ENCODE results near the gene TAS2R30. TPM values are rescaled to one million over a fixed set of nuclear protein-coding genes. Genes with fewer than 3 reads are reported as not detected.
A peak's percentile ranks its signal among the peaks of the same experiment; 100 is the strongest.

Gene TAS2R30
- total and polyA plus RNA-seq, 9 donors = 0.10 to 4.3 (median 0.23) TPM; not detected in 4

- Histone ChIP-seq H3K36me3 (ENCODE audit: control insufficient read depth, insufficient read depth, low read length) (peaks cover 20% of the 10 kb centered on the region), H3K27ac (ENCODE audit: low read length) (no peak overlapping the region), H3K27me3 (ENCODE audit: control insufficient read depth, insufficient read depth, low read length) (no peaks in the 10 kb centered on the region), H3K4me3 (ENCODE audit: low read length) (no peak overlapping the region), H3K9me3 (replicated peaks; ENCODE audit: control insufficient read depth, low read depth, low read length) (no peaks in the 10 kb centered on the region), H3K4me1 (ENCODE audit: control insufficient read depth, insufficient read depth, low read length) (no peaks in the 10 kb centered on the region)
- no CpG with 5 or more reads among the region's 1 CpG for WGBS (ENCODE audit: insufficient coverage)
- DNase-seq = no peak
Observed at GRCh38 chr12:11162502-11162901, 28.1 kb upstream of the TAS2R30 start.

DNA sequence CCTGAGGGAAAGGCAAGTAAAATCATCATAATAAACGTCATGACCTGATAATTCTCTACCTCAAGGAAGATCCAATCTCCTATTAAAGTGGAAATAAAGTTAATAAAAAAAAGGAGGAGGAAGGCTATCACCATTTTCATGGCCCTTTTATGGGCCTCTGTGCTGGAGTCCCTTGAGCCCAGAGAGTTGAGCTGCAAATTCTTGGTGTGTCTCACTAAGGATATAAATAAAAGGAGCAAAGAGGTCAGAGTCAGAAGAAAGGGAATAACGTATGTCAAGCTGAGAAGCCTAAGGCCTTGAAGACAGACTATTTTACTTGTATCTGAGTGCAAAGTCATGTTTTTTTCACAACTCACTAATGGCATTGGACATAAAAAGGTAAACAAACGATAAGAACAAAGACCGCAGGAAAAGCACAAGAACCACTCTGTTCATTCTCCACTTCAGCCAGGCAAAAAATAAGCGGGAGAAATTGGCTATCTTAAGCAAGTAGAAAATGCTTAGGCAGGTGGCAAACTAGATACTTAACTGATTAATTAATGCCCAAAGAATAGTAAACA is 24.5 kb upstream of the TAS2R30 start:
- no peak overlapping the region for H3K4me3 ChIP-seq (ENCODE audit: low read length)
- WGBS (ENCODE audit: insufficient coverage) = 50% methylated on average over 1 of the region's 5 CpGs
- no peak for DNase-seq
- peaks cover 7% of the 10 kb centered on the region for H3K9me3 ChIP-seq (replicated peaks; ENCODE audit: control insufficient read depth, low read depth, low read length)
- H3K27ac ChIP-seq (ENCODE audit: low read length) = peak overlapping the region; percentile 59
- no peaks in the 10 kb centered on the region for H3K27me3 ChIP-seq (ENCODE audit: control insufficient read depth, insufficient read depth, low read length)
- peaks cover 8% of the 10 kb centered on the region for H3K36me3 ChIP-seq (ENCODE audit: control insufficient read depth, insufficient read depth, low read length)
- H3K4me1 ChIP-seq (ENCODE audit: control insufficient read depth, insufficient read depth, low read length) = no peaks in the 10 kb centered on the region

DNA sequence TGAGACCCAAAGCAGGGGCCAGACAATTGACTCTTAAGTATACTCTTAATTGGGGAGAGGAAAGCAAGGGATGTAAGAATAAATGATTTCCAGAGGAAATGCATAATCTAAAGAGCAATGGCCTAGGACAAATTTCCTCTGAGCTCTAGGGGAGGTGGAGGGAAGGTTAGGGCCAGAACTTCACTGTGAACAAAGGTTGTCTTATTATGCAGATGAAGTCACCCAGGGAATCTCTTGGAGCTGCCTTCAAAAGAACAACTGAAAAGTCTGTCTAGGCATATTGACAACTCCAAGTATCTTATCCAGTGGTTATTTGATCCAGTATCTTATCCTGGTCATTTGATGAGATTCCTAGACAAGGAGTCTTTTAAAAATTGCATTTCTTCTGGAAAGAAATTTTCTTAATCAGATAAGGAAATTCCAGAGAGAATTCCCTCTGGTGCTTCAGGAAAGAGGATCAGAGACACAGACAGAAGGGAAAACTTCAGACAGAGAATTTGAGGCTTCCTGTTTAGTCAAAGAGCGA is 20.0 kb upstream of the TAS2R30 start:
- Histone ChIP-seq H3K4me1 (ENCODE audit: control insufficient read depth, insufficient read depth, low read length) (no peaks in the 10 kb centered on the region), H3K9me3 (replicated peaks; ENCODE audit: control insufficient read depth, low read depth, low read length) (peaks cover 15% of the 10 kb centered on the region), H3K27me3 (ENCODE audit: control insufficient read depth, insufficient read depth, low read length) (no peaks in the 10 kb centered on the region), H3K27ac (ENCODE audit: low read length) (no peak overlapping the region), H3K36me3 (ENCODE audit: control insufficient read depth, insufficient read depth, low read length) (peaks cover 5% of the 10 kb centered on the region), H3K4me3 (ENCODE audit: low read length) (no peak overlapping the region)
- WGBS (ENCODE audit: insufficient coverage) = no CpG with 5 or more reads among the region's 1 CpG
- DNase-seq = no peak

GRCh38 chr12:11152725-11153124 is 18.3 kb upstream of the TAS2R30 start:
- no peaks in the 10 kb centered on the region for H3K27me3 ChIP-seq (ENCODE audit: control insufficient read depth, insufficient read depth, low read length)
- peaks cover 15% of the 10 kb centered on the region for H3K9me3 ChIP-seq (replicated peaks; ENCODE audit: control insufficient read depth, low read depth, low read length)
- no CpG with 5 or more reads among the region's 2 CpGs for WGBS (ENCODE audit: insufficient coverage)
- no peaks in the 10 kb centered on the region for H3K4me1 ChIP-seq (ENCODE audit: control insufficient read depth, insufficient read depth, low read length)
- DNase-seq = no peak
- no peak overlapping the region for H3K4me3 ChIP-seq (ENCODE audit: low read length)
- no peak overlapping the region for H3K27ac ChIP-seq (ENCODE audit: low read length)
- peaks cover 5% of the 10 kb centered on the region for H3K36me3 ChIP-seq (ENCODE audit: control insufficient read depth, insufficient read depth, low read length)

- WGBS (ENCODE audit: insufficient coverage) = no CpG with 5 or more reads among the region's 1 CpG
- H3K36me3 ChIP-seq (ENCODE audit: control insufficient read depth, insufficient read depth, low read length) = peaks cover 5% of the 10 kb centered on the region
- peaks cover 18% of the 10 kb centered on the region for H3K9me3 ChIP-seq (replicated peaks; ENCODE audit: control insufficient read depth, low read depth, low read length)
- H3K4me3 ChIP-seq (ENCODE audit: low read length) = no peak overlapping the region
- no peaks in the 10 kb centered on the region for H3K4me1 ChIP-seq (ENCODE audit: control insufficient read depth, insufficient read depth, low read length)
- DNase-seq = no peak
- no peak overlapping the region for H3K27ac ChIP-seq (ENCODE audit: low read length)
- no peaks in the 10 kb centered on the region for H3K27me3 ChIP-seq (ENCODE audit: control insufficient read depth, insufficient read depth, low read length)
Observed at GRCh38 chr12:11150832-11151231, 16.4 kb upstream of the TAS2R30 start.

GRCh38 chr12:11147420-11147819 is 13.0 kb upstream of the TAS2R30 start:
- DNase-seq = no peak
- H3K4me3 ChIP-seq (ENCODE audit: low read length) = no peak overlapping the region
- H3K36me3 ChIP-seq (ENCODE audit: control insufficient read depth, insufficient read depth, low read length) = peaks cover 10% of the 10 kb centered on the region
- peaks cover 25% of the 10 kb centered on the region for H3K9me3 ChIP-seq (replicated peaks; ENCODE audit: control insufficient read depth, low read depth, low read length)
- H3K27me3 ChIP-seq (ENCODE audit: control insufficient read depth, insufficient read depth, low read length) = no peaks in the 10 kb centered on the region
- no CpG with 5 or more reads among the region's 1 CpG for WGBS (ENCODE audit: insufficient coverage)
- no peaks in the 10 kb centered on the region for H3K4me1 ChIP-seq (ENCODE audit: control insufficient read depth, insufficient read depth, low read length)
- H3K27ac ChIP-seq (ENCODE audit: low read length) = no peak overlapping the region

GRCh38 chr12:11144297-11144696 is 9.9 kb upstream of the TAS2R30 start:
- H3K27ac ChIP-seq (ENCODE audit: low read length) = no peak overlapping the region
- 100% methylated on average over 3 of the region's 5 CpGs for WGBS (ENCODE audit: insufficient coverage)
- no peaks in the 10 kb centered on the region for H3K27me3 ChIP-seq (ENCODE audit: control insufficient read depth, insufficient read depth, low read length)
- no peak for DNase-seq
- peaks cover 21% of the 10 kb centered on the region for H3K9me3 ChIP-seq (replicated peaks; ENCODE audit: control insufficient read depth, low read depth, low read length)
- H3K36me3 ChIP-seq (ENCODE audit: control insufficient read depth, insufficient read depth, low read length) = peaks cover 5% of the 10 kb centered on the region
- no peaks in the 10 kb centered on the region for H3K4me1 ChIP-seq (ENCODE audit: control insufficient read depth, insufficient read depth, low read length)
- H3K4me3 ChIP-seq (ENCODE audit: low read length) = no peak overlapping the region

DNA sequence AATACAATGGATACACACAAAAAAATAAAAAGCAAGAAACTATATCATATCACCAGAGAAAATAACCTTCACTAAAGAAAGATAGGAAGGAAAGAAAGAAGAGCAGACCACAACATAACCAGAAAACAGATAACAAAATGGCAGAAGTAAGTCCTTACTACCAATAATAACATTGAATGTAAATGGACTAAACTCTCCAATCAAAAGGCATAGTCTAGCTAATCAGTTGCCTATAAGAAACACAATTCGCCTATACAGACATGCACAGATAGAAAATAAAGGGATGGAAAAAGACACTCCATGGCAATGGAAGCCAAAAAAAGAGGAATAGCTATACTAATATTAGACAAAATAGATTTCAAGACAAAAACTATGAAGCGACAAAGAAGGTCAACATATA is 8.9 kb upstream of the TAS2R30 start:
- no CpG with 5 or more reads among the region's 2 CpGs for WGBS (ENCODE audit: insufficient coverage)
- H3K36me3 ChIP-seq (ENCODE audit: control insufficient read depth, insufficient read depth, low read length) = peaks cover 5% of the 10 kb centered on the region
- H3K4me1 ChIP-seq (ENCODE audit: control insufficient read depth, insufficient read depth, low read length) = no peaks in the 10 kb centered on the region
- no peak for DNase-seq
- peaks cover 21% of the 10 kb centered on the region for H3K9me3 ChIP-seq (replicated peaks; ENCODE audit: control insufficient read depth, low read depth, low read length)
- no peak overlapping the region for H3K27ac ChIP-seq (ENCODE audit: low read length)
- no peak overlapping the region for H3K4me3 ChIP-seq (ENCODE audit: low read length)
- no peaks in the 10 kb centered on the region for H3K27me3 ChIP-seq (ENCODE audit: control insufficient read depth, insufficient read depth, low read length)

GRCh38 chr12:11136075-11136474 is 1.6 kb upstream of the TAS2R30 start:
- H3K27ac ChIP-seq (ENCODE audit: low read length) = no peak overlapping the region
- no peaks in the 10 kb centered on the region for H3K36me3 ChIP-seq (ENCODE audit: control insufficient read depth, insufficient read depth, low read length)
- H3K9me3 ChIP-seq (replicated peaks; ENCODE audit: control insufficient read depth, low read depth, low read length) = no peaks in the 10 kb centered on the region
- no peak overlapping the region for H3K4me3 ChIP-seq (ENCODE audit: low read length)
- H3K27me3 ChIP-seq (ENCODE audit: control insufficient read depth, insufficient read depth, low read length) = no peaks in the 10 kb centered on the region
- WGBS (ENCODE audit: insufficient coverage) = no CpG with 5 or more reads among the region's 2 CpGs
- DNase-seq = no peak
- H3K4me1 ChIP-seq (ENCODE audit: control insufficient read depth, insufficient read depth, low read length) = no peaks in the 10 kb centered on the region

- H3K36me3 ChIP-seq (ENCODE audit: control insufficient read depth, insufficient read depth, low read length) = peaks cover 3% of the 10 kb centered on the region
- no peak for DNase-seq
- no peaks in the 10 kb centered on the region for H3K4me1 ChIP-seq (ENCODE audit: control insufficient read depth, insufficient read depth, low read length)
- no peaks in the 10 kb centered on the region for H3K9me3 ChIP-seq (replicated peaks; ENCODE audit: control insufficient read depth, low read depth, low read length)
- H3K27ac ChIP-seq (ENCODE audit: low read length) = no peak overlapping the region
- H3K4me3 ChIP-seq (ENCODE audit: low read length) = no peak overlapping the region
- H3K27me3 ChIP-seq (ENCODE audit: control insufficient read depth, insufficient read depth, low read length) = no peaks in the 10 kb centered on the region
- WGBS (ENCODE audit: insufficient coverage) = no CpG with 5 or more reads among the region's 2 CpGs
Observed at GRCh38 chr12:11133816-11134215, 628 bp downstream of the TAS2R30 start.

GRCh38 chr12:11133162-11133561 is 1.3 kb downstream of the TAS2R30 start:
- H3K27ac ChIP-seq (ENCODE audit: low read length) = no peak overlapping the region
- no peaks in the 10 kb centered on the region for H3K9me3 ChIP-seq (replicated peaks; ENCODE audit: control insufficient read depth, low read depth, low read length)
- no peak overlapping the region for H3K4me3 ChIP-seq (ENCODE audit: low read length)
- H3K36me3 ChIP-seq (ENCODE audit: control insufficient read depth, insufficient read depth, low read length) = peaks cover 3% of the 10 kb centered on the region
- H3K4me1 ChIP-seq (ENCODE audit: control insufficient read depth, insufficient read depth, low read length) = no peaks in the 10 kb centered on the region
- H3K27me3 ChIP-seq (ENCODE audit: control insufficient read depth, insufficient read depth, low read length) = no peaks in the 10 kb centered on the region
- whole genome bisulfite sequencing (ENCODE audit: insufficient coverage) = no CpG with 5 or more reads among the region's 2 CpGs
- no peak for DNase-seq

All from muscle of leg (tissue), 11 donors.